Posterior cingulate gyrus (tissue), 11 donors: ENCODE results near the gene CCDC170.
A peak's percentile ranks its signal among the peaks of the same experiment; 100 is the strongest.
"Not testable (repeated sequence)": the region's sequence is repeated elsewhere in the genome, so short reads cannot be mapped to it uniquely, and the experiment has no call there.

Experiments
- DNase-seq, 10 donors: peaks; one replicate each; pipeline versions ENCODE4 v3.0.0 to v3.0.0-alpha.2; 2020 to 2021; ENCODE audit warnings: mixed read lengths in 3 of 10
- intact Hi-C: fragments of 100-400 bp; cut with DNase I; formaldehyde crosslinking; loops from one replicate; pipeline ENCODE4 v1.15.1; 2023

CCDC170 gene

DNA sequence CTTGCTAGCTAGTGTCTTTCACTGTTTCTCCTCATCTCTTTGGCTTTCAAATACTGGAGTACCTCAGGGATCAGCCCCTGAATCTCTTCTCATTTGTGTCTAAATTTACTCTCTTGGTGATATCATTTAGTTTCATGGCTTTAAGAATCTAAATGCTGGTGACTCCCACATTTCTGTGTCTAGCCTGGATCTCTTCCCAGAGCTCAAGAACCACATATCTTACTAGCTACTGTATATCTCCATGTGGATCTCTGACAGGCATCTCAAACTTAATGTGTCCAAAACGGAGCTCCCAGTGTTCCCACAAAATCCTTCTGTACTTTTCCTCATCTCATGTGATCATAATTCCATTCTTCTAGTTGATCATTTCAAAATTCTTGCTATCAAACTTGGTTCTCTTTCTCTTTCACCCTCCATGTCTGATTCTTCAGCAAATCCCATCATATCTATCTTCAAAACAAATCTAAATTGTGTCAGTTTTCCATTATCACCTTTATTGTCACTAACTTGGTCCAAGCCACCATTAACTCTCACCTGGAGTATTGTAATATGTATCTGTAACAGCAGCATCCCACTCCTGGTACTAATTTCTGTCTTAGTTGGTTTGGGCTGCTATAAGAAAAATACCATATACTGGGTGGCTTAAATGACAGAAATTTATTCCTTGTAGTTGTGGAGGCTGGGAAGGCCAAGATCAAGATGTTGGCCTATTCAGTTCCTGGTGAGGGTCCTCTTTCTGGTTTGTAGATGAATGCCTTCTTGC, 45.9 kb downstream of the CCDC170 start:
- DNase-seq = no peak

DNA sequence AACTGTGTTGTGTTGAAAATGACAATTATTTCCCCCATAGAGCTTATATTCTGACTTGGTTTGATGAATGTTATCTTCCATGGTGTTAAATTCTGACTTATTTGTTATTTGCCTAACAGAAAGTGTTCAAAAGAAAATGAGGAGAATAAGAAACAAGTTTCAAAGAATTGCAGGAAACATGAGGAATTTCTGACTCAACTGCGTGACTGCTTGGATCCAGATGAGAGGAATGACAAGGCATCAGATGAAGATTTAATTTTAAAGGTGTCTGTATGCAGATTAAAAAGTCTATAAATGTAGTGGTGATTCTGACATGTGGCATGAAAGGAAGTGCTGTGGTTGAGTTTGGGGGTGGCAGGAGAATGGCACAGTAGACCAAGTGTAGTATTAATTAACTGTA, 50.6 kb downstream of the CCDC170 start:
- intact Hi-C loops = no loop called here
- no peak for DNase-seq

More for the DNA sequence above, 45.9 kb downstream of the CCDC170 start:
- intact Hi-C loops = no loop called here

DNA sequence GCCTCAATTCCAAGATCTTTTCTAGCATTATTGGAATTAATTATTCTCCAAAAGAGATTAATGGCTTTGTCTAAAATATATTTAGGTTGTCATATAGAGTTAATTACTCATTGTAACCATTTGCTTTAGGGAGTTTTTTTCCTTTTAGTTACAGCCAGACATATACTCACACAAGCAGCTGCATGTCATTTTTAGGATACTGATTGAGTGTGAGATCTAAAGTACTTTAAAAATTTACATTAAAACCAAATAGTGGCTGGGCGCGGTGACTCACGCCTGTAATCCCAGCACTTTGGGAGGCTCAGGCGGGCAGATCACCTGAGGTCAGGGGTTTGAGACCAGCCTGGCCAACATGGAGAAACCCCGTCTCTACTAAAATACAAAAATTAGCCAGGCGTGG, 51.1 kb downstream of the CCDC170 start:
- DNase-seq, intact Hi-C loops: not testable (repeated sequence)

DNA sequence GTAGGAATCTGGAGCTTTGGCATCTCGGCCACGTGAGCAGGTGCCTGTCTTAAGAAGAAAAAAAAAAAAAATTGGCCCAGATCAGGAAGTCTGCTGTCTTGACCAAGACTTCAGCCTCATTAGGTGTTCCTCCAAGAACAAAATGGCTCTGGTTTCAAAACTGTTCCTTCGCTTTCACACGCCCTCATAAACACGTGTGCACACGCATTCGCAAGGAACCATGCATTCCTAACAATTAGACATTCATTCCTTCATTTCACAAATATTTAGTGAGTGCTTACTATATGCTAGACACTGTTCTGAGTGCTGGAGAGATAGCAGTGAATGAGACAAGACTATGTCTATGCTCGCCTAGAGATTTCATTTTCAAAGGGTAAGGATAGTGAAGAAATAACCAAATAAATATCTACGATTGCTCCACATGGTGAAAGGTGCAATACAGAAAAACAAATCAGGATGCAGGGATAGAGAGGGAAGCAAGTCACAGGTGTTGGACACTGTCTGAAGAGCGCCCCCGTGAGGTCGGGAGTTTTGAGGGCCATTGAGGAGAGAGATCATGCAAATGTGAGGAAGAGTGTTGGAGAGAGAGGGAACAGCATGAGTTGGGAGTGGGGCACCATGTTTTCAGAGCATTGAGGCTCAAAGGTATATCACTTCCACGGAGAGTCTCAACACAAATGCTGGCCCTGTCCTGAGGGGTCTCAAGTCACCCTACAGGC, 53.3 kb downstream of the CCDC170 start:
- no peak for DNase-seq
- intact Hi-C loops = no loop called here

DNA sequence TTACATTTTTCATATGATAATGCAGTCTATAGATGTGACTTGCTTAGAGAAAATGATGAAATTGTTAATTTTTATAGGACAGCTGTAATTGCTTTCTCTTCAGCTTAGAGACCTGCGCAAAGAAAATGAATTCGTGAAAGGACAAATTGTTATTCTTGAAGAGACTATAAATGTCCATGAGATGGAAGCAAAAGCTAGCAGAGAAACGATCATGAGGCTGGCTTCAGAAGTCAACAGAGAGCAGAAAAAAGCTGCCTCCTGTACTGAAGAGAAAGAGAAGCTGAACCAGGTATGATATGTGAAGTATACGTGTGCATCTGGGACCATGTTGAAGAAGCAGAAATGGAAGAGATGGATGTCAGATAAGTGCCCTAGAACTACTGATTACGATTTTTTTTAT, 54.4 kb downstream of the CCDC170 start:
- intact Hi-C loops = no loop called here
- no peak for DNase-seq

DNA sequence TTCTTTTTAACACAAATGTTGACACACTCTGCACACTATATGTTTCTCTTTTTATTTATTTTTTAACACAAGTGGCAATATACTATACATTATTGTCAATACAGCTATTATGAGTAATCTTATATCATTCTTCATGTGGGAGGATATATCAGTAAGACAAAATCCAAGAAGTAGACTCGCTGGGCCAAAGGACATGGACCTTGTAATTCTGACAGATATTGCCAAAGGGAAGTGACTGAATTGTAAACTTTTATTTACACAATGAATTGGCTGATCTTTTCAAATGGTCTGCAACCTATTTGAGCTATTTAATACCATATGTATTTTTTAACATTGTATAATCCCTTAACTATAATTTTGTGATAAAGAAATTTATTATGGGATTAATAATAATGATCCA, 56.0 kb downstream of the CCDC170 start:
- DNase-seq = no peak
- intact Hi-C loops = no loop called here

DNA sequence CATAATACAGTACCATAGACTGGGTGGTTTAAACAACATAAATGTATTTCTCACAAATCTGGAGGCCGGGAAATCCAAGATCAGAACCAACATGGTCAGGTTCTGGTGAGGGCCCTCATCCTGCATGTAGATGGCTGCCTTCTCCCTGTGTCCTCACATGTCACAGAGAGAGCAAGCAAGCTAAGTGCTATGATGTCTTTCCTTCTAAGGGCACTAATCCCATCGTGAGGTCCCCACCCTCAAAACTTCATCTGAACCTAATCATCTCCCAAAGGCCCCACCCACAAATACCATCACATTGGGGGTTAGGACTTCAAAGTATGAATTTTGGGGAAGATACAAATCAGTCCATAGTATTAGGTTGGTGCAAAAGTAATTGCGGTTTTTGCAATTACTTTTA, 56.8 kb downstream of the CCDC170 start:
- DNase-seq = no peak
- intact Hi-C loops = no loop called here

DNA sequence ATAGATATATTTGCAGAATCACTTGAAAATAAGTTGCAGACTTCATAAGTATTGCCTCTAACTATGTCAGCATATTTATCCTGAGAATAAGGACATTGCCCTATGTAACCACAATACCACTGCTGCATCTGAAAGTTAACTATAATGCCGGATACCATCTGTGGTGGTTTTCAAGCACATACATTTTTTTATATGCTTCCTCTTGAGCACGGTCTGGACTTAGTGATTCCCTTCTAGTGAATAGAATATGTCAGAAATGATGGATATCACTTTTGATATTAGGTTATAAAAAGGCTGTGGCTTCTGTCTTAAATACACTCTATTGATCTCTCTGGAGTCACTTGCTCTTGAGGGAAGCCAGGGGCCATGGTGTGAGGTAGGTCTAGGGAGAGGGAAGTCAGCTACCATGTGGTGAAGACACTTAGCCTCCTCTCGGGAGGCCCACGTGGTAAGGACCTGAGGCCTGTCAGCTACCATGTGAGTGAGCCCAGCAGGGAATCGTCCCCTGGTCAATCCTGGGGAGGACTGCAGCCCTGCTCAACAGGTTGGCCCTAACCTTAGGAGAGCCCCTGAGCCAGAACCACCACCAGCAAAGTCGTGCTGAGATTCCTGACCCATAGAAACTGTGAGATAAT, 57.5 kb downstream of the CCDC170 start:
- intact Hi-C loops = no loop called here
- DNase-seq = no peak

DNA sequence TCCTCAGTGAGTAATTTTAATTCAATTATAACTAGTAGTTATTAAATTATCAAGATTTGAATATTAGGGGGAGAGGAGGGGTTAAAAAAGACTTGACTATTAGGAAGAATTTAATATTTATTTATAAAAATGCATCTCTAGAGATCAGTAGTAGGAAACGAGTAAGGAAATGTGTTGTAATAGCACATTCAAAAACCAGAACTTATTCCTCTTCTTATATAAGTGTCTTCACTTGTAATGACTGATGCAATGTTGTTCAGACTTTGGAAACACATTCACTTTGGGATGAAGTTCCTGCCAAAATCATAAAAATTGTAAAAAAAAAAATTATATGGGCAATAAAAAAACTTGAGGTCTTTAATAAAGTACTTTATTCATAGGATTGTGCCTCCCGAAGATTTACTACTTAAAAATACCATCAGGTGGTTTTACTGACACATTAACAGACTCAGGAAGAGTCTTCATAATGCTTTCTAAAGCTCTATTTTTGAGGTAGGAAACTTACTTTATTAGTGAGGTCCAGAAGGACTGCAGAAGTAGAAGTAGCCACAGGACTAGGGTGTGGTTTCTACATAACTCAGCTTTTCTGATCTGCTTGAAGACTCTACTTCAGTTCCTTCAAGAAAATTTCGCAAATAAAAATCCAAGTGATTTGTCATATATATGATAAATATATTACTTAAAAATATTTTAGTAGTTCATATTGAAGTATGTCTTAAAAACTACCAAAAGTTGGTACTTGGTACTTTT, 59.8 kb downstream of the CCDC170 start:
- intact Hi-C loops = no loop called here
- DNase-seq = no peak

DNA sequence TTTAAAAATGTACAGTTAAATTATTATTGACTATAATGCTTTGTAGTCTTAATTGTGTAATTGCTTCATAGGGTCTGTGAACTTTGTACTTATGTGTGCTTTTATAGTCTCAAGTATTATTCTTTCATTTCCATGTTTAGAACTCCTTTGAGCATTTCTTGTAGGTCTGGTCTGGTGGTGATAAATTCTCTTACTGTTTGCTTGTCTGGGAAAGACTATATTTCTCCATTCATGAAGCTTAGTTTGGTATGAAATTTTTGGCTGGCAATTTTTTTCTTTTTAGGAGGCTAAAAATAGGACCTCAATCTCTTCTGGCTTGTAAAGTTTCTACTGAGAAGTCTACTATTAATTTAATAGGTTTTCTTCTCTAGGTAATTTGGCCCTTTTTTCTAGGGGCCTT, 67.4 kb downstream of the CCDC170 start:
- no peak for DNase-seq
- intact Hi-C loops = no loop called here

DNA sequence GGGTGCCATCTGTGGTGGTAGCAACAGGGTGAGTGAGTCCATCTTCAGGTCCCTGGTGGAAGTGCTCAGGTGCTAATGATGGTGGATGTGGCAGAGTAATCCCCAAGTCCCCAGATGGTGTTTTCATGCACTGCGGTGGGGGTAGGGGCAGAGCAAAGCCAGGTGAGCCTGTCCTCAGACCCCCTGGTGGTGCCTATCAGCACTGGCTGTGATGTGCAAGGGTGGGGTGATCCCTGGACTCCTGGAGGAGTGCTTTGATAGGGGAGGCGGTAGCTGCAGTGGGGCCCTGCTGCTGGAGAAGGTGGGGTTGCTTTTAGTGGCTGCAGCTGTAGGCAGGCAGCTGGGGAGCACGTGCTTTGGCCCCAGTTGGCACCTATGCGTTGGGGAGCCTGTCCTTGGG, 70.8 kb downstream of the CCDC170 start:
- intact Hi-C loops = no loop called here
- no peak for DNase-seq

DNA sequence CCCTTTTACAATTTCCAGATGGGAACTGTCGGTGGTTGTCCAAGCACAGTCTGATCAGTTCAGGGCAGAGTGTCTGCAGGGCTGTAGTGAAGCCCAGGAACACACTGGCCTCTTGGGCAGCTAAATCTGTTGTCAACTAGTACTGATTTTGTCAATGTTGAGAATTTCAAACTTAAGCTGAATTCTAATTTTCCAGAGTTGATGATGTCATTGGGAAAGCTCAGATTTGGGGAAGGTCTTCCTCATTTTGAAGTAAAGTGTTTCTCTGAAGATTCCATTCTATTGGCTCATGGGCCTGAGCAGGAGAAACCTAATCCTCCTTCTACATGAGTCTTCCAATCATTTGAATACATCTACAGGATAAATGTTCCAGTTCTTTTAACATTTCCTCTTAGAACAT, 72.1 kb downstream of the CCDC170 start:
- intact Hi-C loops = no loop called here
- DNase-seq = no peak

DNA sequence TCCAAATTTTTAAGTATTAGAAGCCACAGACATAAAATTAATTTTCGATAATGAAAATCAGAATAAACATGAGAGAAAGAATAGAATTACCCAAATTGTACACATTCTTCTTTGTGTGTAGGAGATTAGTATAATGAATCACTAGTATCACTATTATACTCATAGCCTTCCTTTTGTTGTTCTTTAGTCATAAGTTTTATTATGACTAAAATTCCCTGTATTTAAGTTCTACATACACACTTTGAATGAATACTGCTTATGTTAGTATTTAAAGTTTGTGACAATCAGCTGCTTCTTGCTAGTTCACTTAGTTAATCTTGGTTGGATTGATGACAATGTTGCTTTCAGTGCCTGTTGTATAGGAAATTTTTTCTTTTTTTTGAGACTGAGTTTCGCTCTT, 72.7 kb downstream of the CCDC170 start:
- intact Hi-C loops = no loop called here

DNA sequence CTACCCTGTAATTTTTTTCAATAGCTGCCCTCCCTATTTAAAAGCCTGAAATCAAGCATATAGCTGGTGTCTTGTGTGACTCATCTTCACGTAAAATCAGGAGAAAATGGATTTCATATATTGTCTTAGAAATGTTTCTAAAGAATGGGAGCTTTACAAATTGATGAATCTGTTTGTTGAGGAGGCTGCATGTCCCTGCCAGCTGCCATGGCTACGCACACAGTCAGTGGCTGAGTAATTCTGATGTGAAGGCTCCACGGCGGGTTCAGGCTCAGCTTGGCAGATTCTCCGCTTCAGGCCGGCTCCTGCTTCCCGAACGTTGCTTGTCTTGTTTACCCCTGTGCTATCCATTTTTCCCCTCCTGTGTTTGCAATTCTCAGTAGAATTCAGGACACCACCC, 82.8 kb downstream of the CCDC170 start:
- peak in 9 of 10 donors; percentile 22 to 91 (median 58) for DNase-seq
- intact Hi-C loops = no loop called here

More for the DNA sequence above, 72.7 kb downstream of the CCDC170 start:
- DNase-seq = no peak

DNA sequence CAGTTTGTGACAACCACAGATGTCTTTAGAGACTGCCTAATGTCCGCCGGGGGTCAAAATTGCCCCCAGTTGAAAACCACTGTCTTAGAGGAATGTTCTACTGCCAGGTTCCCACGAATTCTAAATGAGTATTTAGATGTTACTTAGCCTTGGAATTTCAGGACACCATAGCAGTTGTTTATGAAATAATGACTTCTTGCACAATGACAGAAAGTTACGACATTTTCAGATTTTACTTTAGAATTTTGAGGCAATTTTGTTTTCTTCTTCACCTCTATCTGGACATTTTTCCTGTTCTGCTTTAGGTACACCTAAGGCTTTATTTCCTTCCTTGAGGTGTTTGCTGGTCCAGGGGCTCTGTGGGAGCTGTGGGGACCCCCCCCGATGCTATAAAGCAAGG, 83.4 kb downstream of the CCDC170 start:
- DNase-seq = no peak
- intact Hi-C loops = no loop called here

DNA sequence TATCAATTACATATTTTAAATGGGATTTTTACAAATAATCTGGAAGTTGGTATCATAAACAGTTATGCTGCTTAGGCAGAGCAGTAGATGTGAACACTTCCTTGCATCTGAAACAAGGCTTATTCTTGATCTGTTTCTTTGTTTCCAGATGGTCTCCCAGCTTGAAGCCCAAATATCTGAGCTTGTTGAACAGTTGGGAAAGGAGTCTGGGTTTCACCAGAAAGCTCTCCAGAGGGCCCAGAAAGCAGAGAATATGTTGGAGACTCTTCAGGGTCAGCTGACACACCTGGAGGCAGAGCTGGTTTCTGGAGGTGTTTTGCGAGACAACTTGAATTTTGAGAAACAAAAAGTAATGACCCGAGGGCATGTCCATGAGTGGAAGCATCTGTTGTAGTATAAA, 91.9 kb downstream of the CCDC170 start:
- no peak for DNase-seq
- intact Hi-C loops = no loop called here

DNA sequence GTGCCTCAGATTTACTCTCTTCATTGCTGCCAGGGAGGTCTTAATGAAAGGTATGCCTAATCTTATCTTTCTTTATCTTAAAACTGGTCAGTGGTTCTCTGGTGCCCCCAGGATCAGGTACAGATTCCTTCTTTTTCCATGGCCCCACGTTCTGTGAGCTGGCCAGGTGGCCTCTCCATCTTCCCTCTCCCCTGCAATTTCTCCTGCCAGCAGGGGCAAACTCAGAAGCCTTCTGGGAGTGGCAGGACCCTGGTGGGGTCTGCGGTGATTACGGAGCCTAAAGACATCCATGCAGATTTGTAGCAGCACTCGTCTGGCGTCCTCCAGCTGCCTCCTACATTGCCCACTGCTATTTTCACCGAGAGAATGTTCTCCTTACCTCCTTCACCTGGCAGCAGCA, 95.8 kb downstream of the CCDC170 start:
- no peak for DNase-seq
- intact Hi-C loops = no loop called here

DNA sequence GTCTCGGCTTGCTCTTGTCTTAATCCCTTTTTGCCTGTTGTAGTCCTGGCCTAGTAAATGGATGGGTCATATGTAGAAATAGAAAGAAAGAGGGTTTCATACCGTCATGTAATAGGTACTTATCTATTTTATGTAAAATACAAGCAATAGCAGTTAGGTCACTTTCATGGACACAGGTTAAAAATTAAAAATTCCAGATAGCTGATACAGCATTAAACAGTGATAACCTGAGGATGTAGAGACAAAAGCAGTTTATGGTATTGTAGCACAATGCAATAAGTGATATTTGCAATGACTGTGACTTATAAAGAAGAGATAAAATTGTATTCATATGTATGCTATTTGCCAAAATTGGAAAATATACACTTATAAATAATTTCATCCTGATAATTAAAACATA, 96.9 kb downstream of the CCDC170 start:
- DNase-seq = no peak
- intact Hi-C loops = no loop called here

DNA sequence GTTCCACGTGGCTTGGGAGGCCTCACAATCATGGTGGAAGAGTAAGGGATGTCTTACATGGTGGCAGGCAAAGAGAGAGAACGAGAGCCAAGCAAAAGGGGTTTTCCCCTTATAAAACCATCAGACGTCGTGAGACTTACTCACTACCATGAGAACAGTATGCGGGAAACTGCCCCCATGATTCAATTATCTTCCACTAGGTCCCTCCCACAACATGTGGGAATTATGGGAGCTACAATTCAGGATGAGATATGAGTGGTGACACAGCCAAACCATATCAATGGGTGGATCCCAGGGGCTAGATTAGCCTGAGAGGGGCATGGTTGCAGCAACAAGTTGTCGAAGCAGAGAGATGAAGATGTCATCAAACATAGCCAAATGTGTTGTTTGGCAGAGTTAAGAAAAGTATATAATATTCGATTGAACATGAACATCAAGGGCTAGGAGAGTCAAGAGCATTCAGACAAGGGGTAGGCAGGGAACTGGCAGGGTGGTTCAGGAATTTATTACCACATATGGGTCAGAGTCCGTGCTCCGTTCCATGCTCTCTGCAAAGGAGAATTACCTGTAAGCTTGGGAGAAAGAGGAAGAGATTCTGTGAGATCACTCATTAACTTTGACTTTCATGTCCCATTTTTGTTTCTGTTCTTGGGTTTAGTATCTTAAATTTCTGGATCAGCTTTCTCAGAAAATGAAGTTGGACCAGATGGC, 98.8 kb downstream of the CCDC170 start:
- intact Hi-C loops = no loop called here
- DNase-seq = no peak

DNA sequence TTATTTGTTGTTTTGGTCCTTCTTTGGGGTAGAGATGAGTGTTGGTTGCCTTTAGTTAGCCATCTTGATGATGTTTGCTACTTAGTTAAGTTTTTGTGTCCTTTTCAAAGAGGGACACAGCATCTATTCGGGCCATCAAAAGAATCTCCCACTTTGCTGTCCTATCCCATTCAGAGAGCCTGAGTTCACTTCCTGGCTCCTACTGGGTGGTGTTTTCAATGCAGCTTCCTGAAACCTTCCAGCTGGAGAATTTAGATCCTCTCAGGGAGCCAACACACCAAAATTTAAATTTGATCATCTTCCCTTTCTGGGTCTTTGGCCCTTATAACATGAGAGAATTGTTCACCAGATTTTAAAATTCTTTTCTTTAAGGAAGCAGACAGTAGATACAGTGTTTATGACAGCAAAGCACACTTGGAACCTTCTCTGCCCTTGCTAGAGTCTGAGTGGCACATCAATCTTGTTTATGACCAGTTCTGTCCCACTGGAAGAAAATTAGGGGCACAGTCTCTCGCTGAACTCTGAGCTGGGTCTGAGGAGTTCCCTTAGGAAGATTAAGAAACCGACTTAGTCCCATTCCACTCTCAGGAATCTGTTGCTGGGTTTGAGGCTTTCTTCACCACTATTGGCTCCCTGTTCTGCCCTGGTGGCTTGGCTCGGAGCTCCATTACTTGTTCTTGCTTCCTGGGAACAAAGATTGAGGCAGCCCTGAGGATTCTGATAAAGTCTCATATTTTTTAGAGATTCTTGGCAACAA, 115.5 kb downstream of the CCDC170 start:
- intact Hi-C loops = no loop called here
- no peak for DNase-seq
